ENCODE data around the gene SETMAR. TPM values are rescaled to one million over a fixed set of nuclear protein-coding genes. Genes with fewer than 3 reads are reported as not detected.

The SETMAR gene
- polyA plus RNA-seq, 1 of the 3 experiments (the other 2 are of a cell fraction), result 10.6 TPM

DNA sequence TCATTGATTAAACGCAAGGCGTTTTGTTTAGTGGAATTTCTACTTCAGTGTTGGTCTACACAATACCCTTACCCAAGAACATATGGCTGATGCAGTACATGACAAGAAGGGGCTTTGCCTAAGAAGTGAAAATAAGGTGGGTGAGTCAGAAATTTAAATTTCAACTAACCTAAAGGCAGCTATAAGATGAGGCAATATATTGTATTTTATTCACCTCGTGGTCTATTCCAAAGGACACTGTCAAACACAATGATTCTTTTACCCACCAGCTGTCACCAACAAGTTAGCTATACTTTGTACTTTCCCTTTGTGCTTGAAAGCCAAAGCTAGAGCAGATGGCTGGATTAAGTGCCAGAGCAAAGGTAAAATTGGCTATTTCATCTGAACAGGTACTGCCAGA, 10.9 kb upstream of the SETMAR start (continued):
- TF ChIP-seq, protein P1, sequence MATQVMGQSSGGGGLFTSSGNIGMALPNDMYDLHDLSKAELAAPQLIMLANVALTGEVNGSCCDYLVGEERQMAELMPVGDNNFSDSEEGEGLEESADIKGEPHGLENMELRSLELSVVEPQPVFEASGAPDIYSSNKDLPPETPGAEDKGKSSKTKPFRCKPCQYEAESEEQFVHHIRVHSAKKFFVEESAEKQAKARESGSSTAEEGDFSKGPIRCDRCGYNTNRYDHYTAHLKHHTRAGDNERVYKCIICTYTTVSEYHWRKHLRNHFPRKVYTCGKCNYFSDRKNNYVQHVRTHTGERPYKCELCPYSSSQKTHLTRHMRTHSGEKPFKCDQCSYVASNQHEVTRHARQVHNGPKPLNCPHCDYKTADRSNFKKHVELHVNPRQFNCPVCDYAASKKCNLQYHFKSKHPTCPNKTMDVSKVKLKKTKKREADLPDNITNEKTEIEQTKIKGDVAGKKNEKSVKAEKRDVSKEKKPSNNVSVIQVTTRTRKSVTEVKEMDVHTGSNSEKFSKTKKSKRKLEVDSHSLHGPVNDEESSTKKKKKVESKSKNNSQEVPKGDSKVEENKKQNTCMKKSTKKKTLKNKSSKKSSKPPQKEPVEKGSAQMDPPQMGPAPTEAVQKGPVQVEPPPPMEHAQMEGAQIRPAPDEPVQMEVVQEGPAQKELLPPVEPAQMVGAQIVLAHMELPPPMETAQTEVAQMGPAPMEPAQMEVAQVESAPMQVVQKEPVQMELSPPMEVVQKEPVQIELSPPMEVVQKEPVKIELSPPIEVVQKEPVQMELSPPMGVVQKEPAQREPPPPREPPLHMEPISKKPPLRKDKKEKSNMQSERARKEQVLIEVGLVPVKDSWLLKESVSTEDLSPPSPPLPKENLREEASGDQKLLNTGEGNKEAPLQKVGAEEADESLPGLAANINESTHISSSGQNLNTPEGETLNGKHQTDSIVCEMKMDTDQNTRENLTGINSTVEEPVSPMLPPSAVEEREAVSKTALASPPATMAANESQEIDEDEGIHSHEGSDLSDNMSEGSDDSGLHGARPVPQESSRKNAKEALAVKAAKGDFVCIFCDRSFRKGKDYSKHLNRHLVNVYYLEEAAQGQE (IDR thresholded peaks at IDR 0.05; ENCODE audit: low read depth, low read length), result no peak
- no peak for TF ChIP-seq FOXM1 (IDR thresholded peaks at IDR 0.05; ENCODE audit: low read depth)
- no peak for TF ChIP-seq MEF2A (IDR thresholded peaks at IDR 0.05; ENCODE audit: borderline replicate concordance, low read depth)
- no peak for TF ChIP-seq EP300 (IDR thresholded peaks at IDR 0.05; ENCODE audit: borderline replicate concordance in 1 of 2, low read depth in 1 of 2, low read length in 1 of 2)
- TF ChIP-seq SMC3 (IDR thresholded peaks at IDR 0.05; ENCODE audit: low read depth, low read length), result no peak
- TF ChIP-seq GABPA (IDR thresholded peaks at IDR 0.05; ENCODE audit: low read depth), result no peak
- no peak for TF ChIP-seq CTCF (IDR thresholded peaks at IDR 0.05)

GRCh38 chr3:4294616-4295327, 8.4 kb upstream of the SETMAR start:
- no peaks in the 10 kb centered on the region for H3K79me2 ChIP-seq (ENCODE audit: insufficient read depth)
- TF ChIP-seq FOXM1 (IDR thresholded peaks at IDR 0.05; ENCODE audit: low read depth) (no peak), NFIC (IDR thresholded peaks at IDR 0.05; ENCODE audit: borderline replicate concordance) (no peak), ELF1 (IDR thresholded peaks at IDR 0.05) (no peak), ZBTB33 (IDR thresholded peaks at IDR 0.05; ENCODE audit: borderline replicate concordance, low read depth) (no peak), USF2 (IDR thresholded peaks at IDR 0.05; ENCODE audit: borderline replicate concordance, low read depth, low read length) (no peak), MXI1 (IDR thresholded peaks at IDR 0.05; ENCODE audit: low read depth, low read length) (no peak), NRF1 (IDR thresholded peaks at IDR 0.05; ENCODE audit: low read depth, low read length) (no peak), GATA2 (CRISPR knock-in tag; IDR thresholded peaks at IDR 0.05) (no peak), TEAD4 (IDR thresholded peaks at IDR 0.05; ENCODE audit: borderline replicate concordance, insufficient read depth) (no peak), EP300 (IDR thresholded peaks at IDR 0.05; ENCODE audit: borderline replicate concordance in 1 of 2, low read depth in 1 of 2, low read length in 1 of 2) (no peak), RXRA (IDR thresholded peaks at IDR 0.05; ENCODE audit: borderline replicate concordance, low read depth) (no peak), MEF2A (IDR thresholded peaks at IDR 0.05; ENCODE audit: borderline replicate concordance, low read depth) (no peak)
- TF ChIP-seq, protein P2, sequence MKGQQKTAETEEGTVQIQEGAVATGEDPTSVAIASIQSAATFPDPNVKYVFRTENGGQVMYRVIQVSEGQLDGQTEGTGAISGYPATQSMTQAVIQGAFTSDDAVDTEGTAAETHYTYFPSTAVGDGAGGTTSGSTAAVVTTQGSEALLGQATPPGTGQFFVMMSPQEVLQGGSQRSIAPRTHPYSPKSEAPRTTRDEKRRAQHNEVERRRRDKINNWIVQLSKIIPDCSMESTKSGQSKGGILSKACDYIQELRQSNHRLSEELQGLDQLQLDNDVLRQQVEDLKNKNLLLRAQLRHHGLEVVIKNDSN (IDR thresholded peaks at IDR 0.05; ENCODE audit: borderline replicate concordance, low read depth), result no peak
- TF ChIP-seq, protein P3, sequence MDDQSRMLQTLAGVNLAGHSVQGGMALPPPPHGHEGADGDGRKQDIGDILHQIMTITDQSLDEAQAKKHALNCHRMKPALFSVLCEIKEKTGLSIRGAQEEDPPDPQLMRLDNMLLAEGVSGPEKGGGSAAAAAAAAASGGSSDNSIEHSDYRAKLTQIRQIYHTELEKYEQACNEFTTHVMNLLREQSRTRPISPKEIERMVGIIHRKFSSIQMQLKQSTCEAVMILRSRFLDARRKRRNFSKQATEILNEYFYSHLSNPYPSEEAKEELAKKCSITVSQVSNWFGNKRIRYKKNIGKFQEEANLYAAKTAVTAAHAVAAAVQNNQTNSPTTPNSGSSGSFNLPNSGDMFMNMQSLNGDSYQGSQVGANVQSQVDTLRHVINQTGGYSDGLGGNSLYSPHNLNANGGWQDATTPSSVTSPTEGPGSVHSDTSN (IDR thresholded peaks at IDR 0.05), result no peak
- no peak overlapping the region for H3K4me2 ChIP-seq
- no peak overlapping the region for H3K4me3 ChIP-seq (ENCODE audit: low read depth in 2 of 2, low read length in 1 of 2)
- POLR2A ChIA-PET, result no interaction called here
- CTCF ChIA-PET, result interaction anchor here (1.0 to 1.1 kb wide), 2 partner anchors 1094 to 1115 kb away, joined by 3 to 4 read pairs; partner anchors contain the start of gene CRBN
- no peak for DNase-seq
- H3K9me2 ChIP-seq, result no peaks in the 10 kb centered on the region
- no peaks in the 10 kb centered on the region; a peak in 1 of 4 replicates for H3K4me1 ChIP-seq (ENCODE audit: control insufficient read depth in 1 of 2, insufficient read depth in 2 of 2, low read depth in 1 of 2, low read length in 1 of 2)
- H3K9ac ChIP-seq, result no peak overlapping the region
- no peak overlapping the region for H3K27ac ChIP-seq (ENCODE audit: low read depth in 2 of 2, low read length in 1 of 2)
- no peaks in the 10 kb centered on the region for H4K20me1 ChIP-seq (ENCODE audit: insufficient read depth)
- no peak overlapping the region for H2AFZ ChIP-seq (ENCODE audit: low read depth)
- H3F3A ChIP-seq (replicated peaks; ENCODE audit: insufficient read depth), result no peaks in the 10 kb centered on the region
- H3K9me3 ChIP-seq, result no peaks in the 10 kb centered on the region
- H3K27me3 ChIP-seq (ENCODE audit: insufficient read depth), result no peaks in the 10 kb centered on the region
- 67% methylated on average over 11 of the region's 11 CpGs for WGBS (ENCODE audit: low lambda C conversion rate)
- no peaks in the 10 kb centered on the region for H3K36me3 ChIP-seq (replicated peaks in 1 of 2; ENCODE audit: control insufficient read depth in 1 of 2, insufficient read depth in 2 of 2, low read length in 1 of 2)

All from SK-N-SH (cell line).